OCI-LY3 (cell line): ENCODE results near the gene RBM20.

Source experiments
- CTCF ChIP-seq: fragments of 200-600, 300-600 bp; sonication (generic); IDR thresholded peaks from 2 replicates; pipeline ENCODE4 v1.5.1; 2014; ENCODE audit warnings: antibody characterized with exemption, low read length, low read depth
- EZH2phosphoT487 ChIP-seq: fragments of 200-600 bp; shearing (Covaris generic); IDR thresholded peaks from 2 replicates; pipeline ENCODE4 v1.6.1; 2018; ENCODE audit warnings: antibody characterized with exemption, mixed run types, low read depth

GRCh38 chr10:110844617-110844881 lies 200.4 kb downstream of the RBM20 start:
- TF ChIP-seq CTCF (no peak), EZH2phosphoT487 (no peak)
